Measurements from ENCODE around the gene OSBPL5.

DNA sequence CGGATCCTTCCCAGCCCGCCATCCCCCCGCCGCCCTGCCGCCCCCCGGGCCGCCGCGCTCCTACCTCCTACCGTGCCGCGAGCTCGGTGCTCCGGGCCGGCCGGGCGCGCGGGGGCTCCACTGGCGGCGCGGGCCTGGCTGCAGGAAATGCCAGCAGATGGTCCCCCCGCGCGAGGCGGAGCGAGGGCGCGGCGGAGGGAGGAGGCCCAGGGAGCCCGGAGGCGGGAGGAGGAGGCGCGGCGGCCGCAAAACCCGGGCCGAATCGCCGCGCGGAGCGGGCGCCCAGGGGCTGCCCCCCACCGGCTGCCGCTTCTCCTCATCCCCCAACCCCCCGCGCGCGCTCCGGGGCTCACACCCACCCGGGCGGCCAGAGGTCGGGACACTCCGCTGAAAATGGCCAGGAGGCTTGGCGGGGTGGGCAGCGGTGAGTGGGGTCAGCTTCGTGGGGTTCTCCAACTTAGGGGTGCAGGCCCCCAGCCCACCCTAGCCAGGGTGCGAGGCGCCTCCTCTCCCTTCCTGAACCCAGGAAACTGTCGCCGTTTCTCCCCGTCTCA is at the start of gene OSBPL5:
- TF ChIP-seq BRCA1 (IDR thresholded peaks at IDR 0.05) = no peak
- TF ChIP-seq BRCA1 (CRISPR knock-in tag; IDR thresholded peaks at IDR 0.05) = no peak
- no peak for TF ChIP-seq PRPF4 (IDR thresholded peaks at IDR 0.05; ENCODE audit: insufficient read depth, low read depth, low read length, poor library complexity, severe bottlenecking)
- TF ChIP-seq NR4A1 (CRISPR knock-in tag; IDR thresholded peaks at IDR 0.05) = no peak
- no peak for TF ChIP-seq NR4A1 (tag; IDR thresholded peaks at IDR 0.05)
- TF ChIP-seq KDM1A (IDR thresholded peaks at IDR 0.05) = no peak
- TF ChIP-seq SETDB1 (IDR thresholded peaks at IDR 0.05; ENCODE audit: low read length) = no peak
- no peak for TF ChIP-seq CHD2 (IDR thresholded peaks at IDR 0.05; ENCODE audit: low read depth, low read length)
- no peak for TF ChIP-seq ELF4 (CRISPR knock-in tag; IDR thresholded peaks at IDR 0.05)
- TF ChIP-seq CTCF (IDR thresholded peaks at IDR 0.05 in 2 of 3, conservative IDR thresholded peaks at IDR 0.05 in 1 of 3; ENCODE audit: insufficient read depth in 2 of 3, low read depth in 1 of 3, low read length in 3 of 3) = no peak
- TF ChIP-seq, protein P1, sequence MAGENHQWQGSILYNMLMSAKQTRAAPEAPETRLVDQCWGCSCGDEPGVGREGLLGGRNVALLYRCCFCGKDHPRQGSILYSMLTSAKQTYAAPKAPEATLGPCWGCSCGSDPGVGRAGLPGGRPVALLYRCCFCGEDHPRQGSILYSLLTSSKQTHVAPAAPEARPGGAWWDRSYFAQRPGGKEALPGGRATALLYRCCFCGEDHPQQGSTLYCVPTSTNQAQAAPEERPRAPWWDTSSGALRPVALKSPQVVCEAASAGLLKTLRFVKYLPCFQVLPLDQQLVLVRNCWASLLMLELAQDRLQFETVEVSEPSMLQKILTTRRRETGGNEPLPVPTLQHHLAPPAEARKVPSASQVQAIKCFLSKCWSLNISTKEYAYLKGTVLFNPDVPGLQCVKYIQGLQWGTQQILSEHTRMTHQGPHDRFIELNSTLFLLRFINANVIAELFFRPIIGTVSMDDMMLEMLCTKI (IDR thresholded peaks at IDR 0.05; ENCODE audit: partially characterized antibody) = no peak
- TF ChIP-seq ZBED1 (IDR thresholded peaks at IDR 0.05) = no peak; the same call in 1 of the 2 replicates
- no peak for TF ChIP-seq BHLHE40 (IDR thresholded peaks at IDR 0.05; ENCODE audit: low read length)
- no peak for TF ChIP-seq JUND (IDR thresholded peaks at IDR 0.05; ENCODE audit: borderline replicate concordance, low read depth, low read length)
- TF ChIP-seq JUND (tag; IDR thresholded peaks at IDR 0.05; ENCODE audit: borderline replicate concordance, low read depth, low read length) = no peak; the same call in 2 of the 3 replicates
- no peak for TF ChIP-seq REST (IDR thresholded peaks at IDR 0.05; ENCODE audit: borderline replicate concordance)
- no peak for TF ChIP-seq REST (CRISPR knock-in tag; IDR thresholded peaks at IDR 0.05; ENCODE audit: low read depth)
- TF ChIP-seq IRF1 (CRISPR knock-in tag; IDR thresholded peaks at IDR 0.05; ENCODE audit: borderline replicate concordance) = no peak
